BJ (cell line): Measurements from ENCODE around the gene SMIM38. TPM values are rescaled to one million over a fixed set of nuclear protein-coding genes. Genes with fewer than 3 reads are reported as not detected.

Source experiments
- CTCF ChIA-PET: fragments of 350-600 bp; formaldehyde crosslinking; extraction: SDS; loops from one replicate; lab custom pipeline; 2021; ENCODE audit warnings: antibody characterized with exemption, inconsistent platforms; lab: Yijun Ruan, JAX
- POLR2A ChIA-PET: fragments of 300-600 bp; sonication (Branson Sonifier 250); formaldehyde crosslinking; extraction: SDS; loops from one replicate; lab custom pipeline; 2021; ENCODE audit warnings: antibody characterized with exemption; lab: Charles Lee
- DNase-seq: peaks from one replicate; pipeline ENCODE4 v3.0.0-alpha.2; 2011; ENCODE audit warnings: low read depth
- H3K27me3 ChIP-seq: 2 replicates; pipeline ENCODE4 v1.6.0; 2011; ENCODE audit warnings: low read length; ENCODE audit not compliant: control insufficient read depth, insufficient read depth
- H3K36me3 ChIP-seq: 2 replicates; pipeline ENCODE4 v1.5.1; 2011; ENCODE audit warnings: low read length; ENCODE audit not compliant: control insufficient read depth, insufficient read depth
- H3K4me3 ChIP-seq: 2 replicates; pipeline ENCODE4 v1.5.1; 2011; ENCODE audit warnings: low read depth, mild to moderate bottlenecking, control low read depth, low read length
- CTCF ChIP-seq: IDR thresholded peaks from 2 replicates; pipeline ENCODE4 v1.5.1; 2011; ENCODE audit warnings: low read depth, mild to moderate bottlenecking, control low read depth, inconsistent platforms, low read length, moderate library complexity; ENCODE audit not compliant: insufficient read depth
- polyA plus RNA-seq: library from polyadenylated mRNA; depleted of rRNA; stranded (reverse); fragments of >200 nt; gene quantifications from 2 replicates; pipeline ENCODE4 v1.2.3, GENCODE V29; 2011

Gene SMIM38
- polyA plus RNA-seq, 1 experiment, result 0.09 TPM

GRCh38 chr11:69180726-69181125, 25.0 kb downstream of the SMIM38 start:
- ChIA-PET CTCF (no interaction called here), POLR2A (interaction anchor here (0.7 kb wide), 1 partner anchor 9 kb away, joined by 4 read pairs; no protein-coding TSS in a partner anchor)
- DNase-seq, result no peak

DNA sequence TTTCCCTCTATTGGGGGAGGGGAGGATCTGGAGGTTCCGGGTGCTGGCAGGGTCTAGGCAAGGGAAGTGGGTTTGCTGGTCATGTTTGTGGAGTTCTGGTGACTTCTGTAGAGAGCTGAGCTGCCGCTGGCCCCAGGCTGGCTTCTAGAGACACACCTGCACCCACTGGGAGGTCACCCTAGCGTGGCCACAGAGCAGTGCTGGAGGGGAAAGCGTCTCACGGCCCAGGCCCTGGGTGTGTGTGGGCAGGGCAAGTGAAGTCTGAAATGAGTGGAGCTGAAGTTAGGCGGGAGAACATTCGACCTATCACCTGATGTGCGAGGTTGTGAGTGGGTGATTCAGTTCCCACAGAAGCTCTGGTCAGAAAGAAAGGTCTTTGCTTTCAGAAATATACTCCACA, 27.9 kb downstream of the SMIM38 start:
- ChIA-PET POLR2A (no interaction called here), CTCF (interaction anchor here (0.6 to 1.2 kb wide), 2 partner anchors 8 to 136 kb away, joined by 3 read pairs; no protein-coding TSS in a partner anchor)
- DNase-seq, result no peak
- H3K36me3 ChIP-seq, result no peaks in the 10 kb centered on the region
- no peak for TF ChIP-seq CTCF
- H3K4me3 ChIP-seq, result no peak overlapping the region
- peaks cover 9% of the 10 kb centered on the region for H3K27me3 ChIP-seq

More at GRCh38 chr11:69180726-69181125, 25.0 kb downstream of the SMIM38 start:
- Histone ChIP-seq H3K36me3 (no peaks in the 10 kb centered on the region), H3K27me3 (peaks cover 9% of the 10 kb centered on the region), H3K4me3 (no peak overlapping the region)
- TF ChIP-seq CTCF, result no peak

- CTCF ChIA-PET, result no interaction called here
- DNase-seq, result no peak
- H3K4me3 ChIP-seq, result no peak overlapping the region
- TF ChIP-seq CTCF, result no peak
- 0 out of 2 replicates have a peak, but pooled peaks cover 2% of the 10 kb centered on the region for H3K27me3 ChIP-seq
- H3K36me3 ChIP-seq, result no peaks in the 10 kb centered on the region
- POLR2A ChIA-PET, result no interaction called here
These were observed 30.9 kb downstream of the SMIM38 start for GRCh38 chr11:69186316-69187260.

DNA sequence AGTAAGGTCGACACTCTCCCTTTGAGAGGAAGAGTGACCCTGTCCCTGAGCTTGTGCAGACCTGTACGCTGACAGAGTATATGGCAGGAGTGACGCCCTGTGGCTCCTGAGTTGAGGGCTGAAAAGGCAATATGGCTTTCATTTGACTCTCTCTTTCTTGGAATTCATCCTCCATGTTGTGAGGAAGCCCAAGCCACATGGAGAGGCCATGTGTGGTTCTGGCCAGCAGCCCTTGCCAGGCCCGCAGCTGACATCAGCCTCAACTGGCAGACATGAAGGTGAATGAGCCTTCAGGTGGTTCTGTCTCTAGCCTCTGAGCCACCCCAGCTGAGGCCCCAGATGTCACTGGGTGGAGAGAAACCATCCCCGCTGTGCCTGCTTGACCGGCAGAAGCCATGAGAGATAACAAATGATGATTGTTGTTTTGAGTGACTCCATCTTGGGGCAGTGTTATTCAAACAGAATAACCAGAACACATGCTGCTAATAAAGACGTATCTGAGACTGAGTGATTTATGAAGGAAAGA, 31.9 kb downstream of the SMIM38 start:
- Histone ChIP-seq H3K4me3 (no peak overlapping the region), H3K36me3 (no peaks in the 10 kb centered on the region), H3K27me3 (0 out of 2 replicates have a peak, but pooled peaks cover 2% of the 10 kb centered on the region)
- no peak for TF ChIP-seq CTCF
- POLR2A ChIA-PET, result no interaction called here
- DNase-seq, result no peak
- CTCF ChIA-PET, result no interaction called here

DNA sequence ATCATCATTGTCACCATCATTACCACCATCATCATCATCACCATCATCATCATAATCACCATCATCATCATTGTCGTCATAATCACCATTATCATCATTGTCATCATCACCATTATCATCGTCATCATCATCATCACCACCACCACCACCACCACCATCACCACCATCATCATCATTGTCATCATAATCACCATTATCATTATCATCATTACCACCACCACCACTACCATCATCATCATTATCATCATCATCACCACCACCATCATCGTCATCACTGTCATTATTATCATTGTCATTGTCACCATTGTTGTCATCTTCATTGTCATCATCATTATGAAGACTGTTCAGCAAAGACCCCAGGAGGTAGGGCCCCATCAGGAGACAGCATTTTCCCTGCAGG, 33.3 kb downstream of the SMIM38 start:
- ChIA-PET CTCF (no interaction called here), POLR2A (no interaction called here)
- TF ChIP-seq CTCF, result no peak
- DNase-seq, result no peak
- no peaks in the 10 kb centered on the region for H3K36me3 ChIP-seq
- no peak overlapping the region for H3K4me3 ChIP-seq
- H3K27me3 ChIP-seq, result no peaks in the 10 kb centered on the region
